C4-2B (cell line): Measurements from ENCODE around the gene ACOT12.
"Not testable (repeated sequence)": the region's sequence is repeated elsewhere in the genome, so short reads cannot be mapped to it uniquely, and the experiment has no call there.

Source experiments
- H3K27ac ChIP-seq: fragments of 450-650 bp; 2 replicates; pipeline ENCODE4 v1.5.1; 2017
- CTCF ChIP-seq: fragments of 450-650 bp; conservative IDR thresholded peaks from 2 replicates; pipeline ENCODE4 v1.5.1; 2017; ENCODE audit warnings: mild to moderate bottlenecking
- ZFX ChIP-seq: fragments of 450-650 bp; IDR thresholded peaks from 2 replicates; pipeline ENCODE4 v1.6.1; 2017

Gene ACOT12

GRCh38 chr5:81409896-81410295 lies 16.0 kb upstream of the ACOT12 start:
- H3K27ac ChIP-seq: no peak overlapping the region
- TF ChIP-seq ZFX (no peak), CTCF (no peak)

GRCh38 chr5:81409361-81409760 lies 15.4 kb upstream of the ACOT12 start:
- no peak overlapping the region for H3K27ac ChIP-seq
- no peak for TF ChIP-seq CTCF
- TF ChIP-seq ZFX: no peak

GRCh38 chr5:81408496-81408895 lies 14.6 kb upstream of the ACOT12 start:
- TF ChIP-seq ZFX (no peak), CTCF (no peak)

GRCh38 chr5:81407811-81408210 lies 13.9 kb upstream of the ACOT12 start:
- not testable (repeated sequence) for H3K27ac ChIP-seq

More at GRCh38 chr5:81408496-81408895, 14.6 kb upstream of the ACOT12 start:
- H3K27ac ChIP-seq: no peak overlapping the region

GRCh38 chr5:81405126-81405891 lies 11.4 kb upstream of the ACOT12 start:
- no peak for TF ChIP-seq ZFX
- no peak for TF ChIP-seq CTCF
- H3K27ac ChIP-seq: no peak overlapping the region

GRCh38 chr5:81402192-81402930 lies 8.4 kb upstream of the ACOT12 start:
- no peak overlapping the region for H3K27ac ChIP-seq
- TF ChIP-seq ZFX: no peak
- TF ChIP-seq CTCF: no peak

- TF ChIP-seq ZFX (no peak), CTCF (no peak)
- H3K27ac ChIP-seq: no peak overlapping the region
Measured at GRCh38 chr5:81401266-81401665, 7.3 kb upstream of the ACOT12 start.
